IMR-90 (cell line): ENCODE data around the gene EIF1AD. TPM values are rescaled to one million over a fixed set of nuclear protein-coding genes. Genes with fewer than 3 reads are reported as not detected.

ENCODE experiments used
- ATAC-seq: fragments of 200-7000 bp; cut with Tn5 transposase; 2 replicates; pipeline ENCODE4 v1.9.1; 2020; ENCODE audit warnings: low read depth, mild to moderate bottlenecking, moderate library complexity
- BruUV-seq: library from RNA; stranded (reverse); fragments of 400-500 nt; replicated peaks from 2 replicates; lab custom pipeline; 2021; lab: Mats Ljungman, UMichigan
- CTCF ChIA-PET: fragments of 300-600 bp; formaldehyde crosslinking; extraction: SDS; loops from one replicate; lab custom pipeline; 2021; ENCODE audit warnings: antibody characterized with exemption; lab: Yijun Ruan, JAX
- POLR2A ChIA-PET: fragments of 300-600 bp; sonication (Branson Sonifier 250); formaldehyde crosslinking; loops from one replicate; lab custom pipeline; 2022; ENCODE audit warnings: antibody characterized with exemption; ENCODE audit not compliant: unreplicated experiment; lab: Charles Lee
- DNase-seq: peaks from one replicate; pipeline ENCODE4 v3.0.0; 2013
- H2AFZ ChIP-seq: replicated peaks from 2 replicates; pipeline ENCODE3; 2013; ENCODE audit warnings: low read length, mild to moderate bottlenecking; ENCODE audit not compliant: poor library complexity
- H2AK5ac ChIP-seq: 2 replicates; pipeline ENCODE4 v1.6.1; 2013; ENCODE audit warnings: low read depth, low read length, inconsistent platforms
- H2AK9ac ChIP-seq: replicated peaks from 2 replicates; pipeline ENCODE3; 2013; ENCODE audit warnings: mild to moderate bottlenecking, low read depth, low read length, moderate library complexity; ENCODE audit not compliant: poor library complexity
- H2BK120ac ChIP-seq: 2 replicates; pipeline ENCODE4 v1.6.1; 2013; ENCODE audit warnings: low read depth, low read length, inconsistent platforms
- H2BK15ac ChIP-seq: 3 replicates; pipeline ENCODE4 v1.6.1; 2013; ENCODE audit warnings: low read depth, low read length, inconsistent platforms
- H2BK20ac ChIP-seq: 2 replicates; pipeline ENCODE4 v1.6.1; 2013; ENCODE audit warnings: low read depth, mild to moderate bottlenecking, inconsistent platforms, low read length, moderate library complexity
- H2BK5ac ChIP-seq: 2 replicates; pipeline ENCODE4 v1.6.1; 2013; ENCODE audit warnings: mild to moderate bottlenecking, low read depth, low read length, inconsistent platforms; ENCODE audit not compliant: poor library complexity, severe bottlenecking
- H3K14ac ChIP-seq: replicated peaks from 2 replicates; pipeline ENCODE4 v1.6.1; 2013; ENCODE audit warnings: low read depth, low read length, inconsistent platforms
- H3K18ac ChIP-seq: 2 replicates; pipeline ENCODE4 v1.6.1; 2013; ENCODE audit warnings: low read depth, low read length, control low read depth
- H3K23ac ChIP-seq: 2 replicates; pipeline ENCODE4 v1.6.1; 2013; ENCODE audit warnings: low read depth, low read length, inconsistent platforms
- H3K27ac ChIP-seq: 2 replicates; pipeline ENCODE4 v1.5.1; 2013; ENCODE audit warnings: mild to moderate bottlenecking, control low read depth, low read length; ENCODE audit not compliant: insufficient read depth
- H3K27me3 ChIP-seq: 2 replicates; pipeline ENCODE4 v1.6.1; 2013; ENCODE audit warnings: low read length; ENCODE audit not compliant: control insufficient read depth, insufficient read depth
- H3K36me3 ChIP-seq: 2 replicates; pipeline ENCODE4 v1.6.1; 2013; ENCODE audit warnings: low read length, mixed read lengths; ENCODE audit not compliant: control insufficient read depth, insufficient read depth
- H3K4ac ChIP-seq: 2 replicates; pipeline ENCODE4 v1.6.1; 2013; ENCODE audit warnings: low read depth, low read length, inconsistent platforms
- H3K4me1 ChIP-seq: 2 replicates; pipeline ENCODE4 v1.6.1; 2013; ENCODE audit warnings: low read length, mixed read lengths; ENCODE audit not compliant: control insufficient read depth, insufficient read depth
- H3K4me2 ChIP-seq: 2 replicates; pipeline ENCODE4 v1.6.1; 2013; ENCODE audit warnings: low read depth, mild to moderate bottlenecking, control low read depth, low read length, moderate library complexity
- H3K4me3 ChIP-seq: 2 replicates; pipeline ENCODE4 v1.5.1; 2013; ENCODE audit warnings: low read depth, mild to moderate bottlenecking, control low read depth, low read length, moderate library complexity; ENCODE audit not compliant: insufficient read depth
- H3K56ac ChIP-seq: 2 replicates; pipeline ENCODE4 v1.6.1; 2013; ENCODE audit warnings: low read length, inconsistent platforms; ENCODE audit not compliant: insufficient read depth; ENCODE audit errors: extremely low read depth
- H3K79me1 ChIP-seq, 2 experiments: 2 replicates each; pipeline ENCODE4 v1.6.1; 2013; ENCODE audit warnings: low read length in 2 of 2, inconsistent platforms in 1 of 2, low read depth in 1 of 2
- H3K9ac ChIP-seq: 2 replicates; pipeline ENCODE4 v1.6.1; 2013; ENCODE audit warnings: low read depth, low read length, control low read depth
- H3K9me1 ChIP-seq: 2 replicates; pipeline ENCODE4 v1.6.1; 2013; ENCODE audit warnings: low read length, inconsistent platforms; ENCODE audit not compliant: insufficient read depth
- H3K9me3 ChIP-seq: 2 replicates; pipeline ENCODE4 v1.6.1; 2013; ENCODE audit warnings: low read length; ENCODE audit not compliant: control insufficient read depth, insufficient read depth
- H4K20me1 ChIP-seq: 2 replicates; pipeline ENCODE4 v1.6.1; 2013; ENCODE audit warnings: low read length, inconsistent platforms; ENCODE audit not compliant: insufficient read depth
- H4K5ac ChIP-seq: 2 replicates; pipeline ENCODE4 v1.6.1; 2013; ENCODE audit warnings: mild to moderate bottlenecking, low read depth, low read length, control low read depth
- H4K8ac ChIP-seq, 2 experiments: 2 replicates each; pipeline ENCODE4 v1.6.1; 2013; ENCODE audit warnings: low read depth in 2 of 2, low read length in 2 of 2, control low read depth in 1 of 2, inconsistent platforms in 1 of 2
- H4K91ac ChIP-seq: 2 replicates; pipeline ENCODE4 v1.6.1; 2013; ENCODE audit warnings: low read depth, low read length, inconsistent platforms; ENCODE audit not compliant: insufficient read depth
- CEBPB ChIP-seq: IDR thresholded peaks from 2 replicates; pipeline ENCODE4 v1.6.1; 2012; ENCODE audit warnings: low read depth, low read length, improper control_type of control experiment
- CHD1 ChIP-seq: IDR thresholded peaks from 2 replicates; pipeline ENCODE4 v1.6.1; 2012; ENCODE audit warnings: low read depth, low read length, improper control_type of control experiment
- FOS ChIP-seq: fragments of 150-350 bp; IDR thresholded peaks from 2 replicates; pipeline ENCODE4 v1.6.1; 2016; ENCODE audit warnings: low read depth, low read length
- MAZ ChIP-seq: IDR thresholded peaks from 2 replicates; pipeline ENCODE4 v1.6.1; 2012; ENCODE audit warnings: low read depth, mild to moderate bottlenecking, low read length, improper control_type of control experiment, moderate library complexity, borderline replicate concordance
- MXI1 ChIP-seq: IDR thresholded peaks from 2 replicates; pipeline ENCODE4 v1.6.1; 2012; ENCODE audit warnings: low read depth, mild to moderate bottlenecking, low read length, moderate library complexity, borderline replicate concordance
- NFE2L2 ChIP-seq: fragments of 150-350 bp; IDR thresholded peaks from 2 replicates; pipeline ENCODE4 v1.6.1; 2016; ENCODE audit warnings: low read depth, mild to moderate bottlenecking, low read length
- POLR2A ChIP-seq: IDR thresholded peaks from 2 replicates; pipeline ENCODE4 v1.6.1; 2012; ENCODE audit warnings: mild to moderate bottlenecking, low read depth, low read length
- RAD21 ChIP-seq: IDR thresholded peaks from 2 replicates; pipeline ENCODE4 v1.6.1; 2012; ENCODE audit warnings: low read length, improper control_type of control experiment
- RCOR1 ChIP-seq: IDR thresholded peaks from 2 replicates; pipeline ENCODE4 v1.6.1; 2012; ENCODE audit warnings: mild to moderate bottlenecking, low read length, improper control_type of control experiment; ENCODE audit not compliant: insufficient replicate concordance
- RFX5 ChIP-seq: IDR thresholded peaks from 2 replicates; pipeline ENCODE4 v1.8.0; 2012; ENCODE audit warnings: low read depth, mild to moderate bottlenecking, low read length, moderate library complexity
- SMC3 ChIP-seq: fragments of 150-350 bp; IDR thresholded peaks from 2 replicates; pipeline ENCODE4 v1.6.1; 2016; ENCODE audit warnings: low read depth, mild to moderate bottlenecking, antibody characterized with exemption, low read length, moderate library complexity
- WGBS, 2 experiments: methylation state at CpG; one replicate each; pipeline versions ENCODE4 v1.1.5 to v1.1.7; 2013; ENCODE audit warnings: missing lambda C conversion rate in 2 of 2; ENCODE audit not compliant: insufficient read length in 1 of 2; ENCODE audit errors: extremely low coverage in 2 of 2; 5-methylcytosine and 5-hydroxymethylcytosine counted together
- dilution Hi-C: fragments of 300-500 bp; cut with HindIII; formaldehyde crosslinking; loops from one replicate; pipeline ENCODE4 v1.14.3; 2018; ENCODE audit warnings: low sequenced_read_pairs; ENCODE audit not compliant: unreplicated experiment
- in situ Hi-C: fragments of 300-500 bp; cut with MboI; formaldehyde crosslinking; loops from 3 replicates; pipeline ENCODE4 v1.14.3; 2019; ENCODE audit warnings: low sequenced_read_pairs, inconsistent platforms, mixed read lengths
- intact Hi-C: fragments of 100-400 bp; cut with micrococcal nuclease; formaldehyde crosslinking; loops from 2 replicates; pipeline ENCODE4 v1.10.0; 2022
- polyA plus RNA-seq, 3 experiments: library from polyadenylated mRNA; depleted of rRNA; stranded (reverse); fragments of >200 nt; gene quantifications; 2 replicates each; pipeline ENCODE4 v1.2.3, GENCODE V29; 2012; ENCODE audit warnings: low replicate concordance in 1 of 3
- total RNA-seq: library from RNA; depleted of rRNA; stranded (reverse); fragments of >200 nt; gene quantifications from 2 replicates; pipeline ENCODE4 v1.2.3, GENCODE V29; 2012
- TF ChIP-seq, protein P1 (sequence below): conservative IDR thresholded peaks from 2 replicates; pipeline ENCODE4 v1.5.1; 2012; ENCODE audit warnings: mild to moderate bottlenecking, low read depth, low read length, improper control_type of control experiment
- TF ChIP-seq, protein P2 (sequence below): fragments of 150-350 bp; IDR thresholded peaks from 2 replicates; pipeline ENCODE4 v1.6.1; 2016; ENCODE audit warnings: low read depth, mild to moderate bottlenecking, low read length, moderate library complexity, borderline replicate concordance

EIF1AD gene
- total and polyA plus RNA-seq, 2 of the 4 experiments (the other 2 are of a cell fraction), result 32.5 to 62.6 TPM

DNA sequence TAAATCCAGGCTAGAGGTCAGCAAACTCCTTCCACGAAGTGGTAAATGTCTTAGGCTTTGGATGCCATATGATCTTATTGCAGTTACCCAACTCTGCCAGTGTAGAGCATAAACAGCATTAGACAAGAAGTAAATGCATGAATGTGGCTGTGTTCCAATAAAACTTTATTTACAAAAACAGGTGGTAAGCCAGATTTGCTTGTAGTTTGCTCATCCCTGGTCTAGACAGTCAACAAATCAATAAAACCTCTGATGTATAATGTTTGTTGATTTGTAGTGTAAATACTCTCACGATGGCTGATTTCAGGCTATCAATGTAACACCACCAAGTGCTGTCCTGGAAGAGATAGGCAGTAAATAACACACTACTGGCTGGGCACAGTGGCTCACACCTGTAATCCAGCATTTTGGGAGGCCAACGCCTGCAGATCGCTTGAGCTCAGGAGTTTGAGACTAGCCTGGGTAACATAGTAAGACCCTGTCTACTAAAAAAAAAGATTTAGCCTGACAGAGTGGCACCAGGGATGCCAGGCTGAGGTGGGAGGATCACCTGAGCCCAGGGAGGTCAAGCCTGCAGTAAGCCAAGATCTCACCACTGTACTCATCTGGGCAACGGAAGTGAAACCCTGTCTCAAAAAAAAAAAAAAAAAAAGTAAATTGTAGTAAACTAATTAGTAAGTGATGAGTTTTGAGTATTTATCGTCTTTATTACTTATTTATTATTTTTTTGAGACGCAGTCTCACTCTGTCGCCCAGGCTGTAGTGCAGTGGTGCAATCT is 31.2 kb upstream of the EIF1AD start (continued):
- no peak for TF ChIP-seq CHD1

DNA sequence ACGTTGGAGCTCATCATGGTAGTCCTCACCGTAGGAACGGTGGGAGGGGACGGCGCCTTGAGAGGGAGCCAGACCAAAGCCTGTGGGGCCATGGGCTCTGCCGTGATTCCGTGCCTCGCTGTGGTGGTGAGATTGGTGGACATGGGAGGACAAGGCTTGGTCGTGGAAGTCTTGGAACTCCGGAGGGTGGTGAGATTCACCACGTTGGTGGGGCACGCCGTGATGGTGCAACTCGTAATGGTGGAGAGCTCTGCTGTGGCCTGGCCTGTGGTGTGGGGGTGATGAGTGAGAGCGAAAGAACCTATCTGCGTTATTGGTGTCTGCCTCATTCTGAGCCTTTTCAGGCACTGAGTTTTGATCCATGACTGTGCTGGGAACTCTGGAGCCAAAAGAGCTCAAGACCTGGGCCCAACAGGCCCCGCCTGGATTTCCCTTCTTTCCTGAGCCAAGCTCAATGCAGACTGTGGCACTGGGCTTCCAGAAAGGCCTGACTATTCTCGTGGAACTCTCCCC is 24.1 kb upstream of the EIF1AD start, which contains the start of gene CATSPER1:
Gene CATSPER1, minus strand, starts transcription at position 463 of the 513 bp plus-strand sequence. Its CDS starts 100 bp downstream, at position 363.
- no peak for DNase-seq
- POLR2A ChIA-PET, result interaction anchor here (0.6 kb wide), 1 partner anchor 28 kb away, joined by 3 read pairs; no protein-coding TSS in a partner anchor
- Histone ChIP-seq H3K36me3 (no peaks in the 10 kb centered on the region), H4K91ac (no peak within 1 kb of the TSS), H3K79me1 (peaks cover 0 to 4% of the 10 kb centered on the region in 2 experiments; a peak in 1 of 4 replicates), H2AFZ (no peak within 1 kb of the TSS), H2BK5ac (no peak within 1 kb of the TSS), H3K14ac (no peak within 1 kb of the TSS), H3K4me2 (no peak within 1 kb of the TSS), H3K4ac (no peak within 1 kb of the TSS), H3K56ac (no peak within 1 kb of the TSS), H3K23ac (no peak within 1 kb of the TSS), H2BK20ac (no peak within 1 kb of the TSS), H3K4me3 (no peak within 1 kb of the TSS), H3K18ac (no peak within 1 kb of the TSS), H4K8ac (no peak within 1 kb of the TSS), H3K9me1 (no peaks in the 10 kb centered on the region), H2BK120ac (no peak within 1 kb of the TSS), H3K4me1 (peaks cover 6% of the 10 kb centered on the region), H2AK5ac (no peak within 1 kb of the TSS), H3K9ac (no peak within 1 kb of the TSS), H2AK9ac (peak within 1 kb of the TSS; percentile 37), H4K5ac (no peak within 1 kb of the TSS), H2BK15ac (no peak within 1 kb of the TSS), H3K9me3 (no peaks in the 10 kb centered on the region), H4K20me1 (no peaks in the 10 kb centered on the region), H3K27ac (no peak within 1 kb of the TSS), H3K27me3 (no peaks in the 10 kb centered on the region; the same call in 1 of the 2 replicates)
- dilution Hi-C loops, result no loop called here
- intact Hi-C loops, result no loop called here
- in situ Hi-C loops, result no loop called here
- WGBS, 2 experiments, result 90% methylated on average over 12 of the region's 18 CpGs; no CpG with 5 or more reads in 1 of the 2 experiments
- CTCF ChIA-PET, result interaction anchor here (0.6 kb wide), 1 partner anchor 124 kb away, joined by 4 read pairs; no protein-coding TSS in a partner anchor
- BruUV-seq, result no TSS peak
- no peak for ATAC-seq
- no peak for TF ChIP-seq CEBPB
- TF ChIP-seq POLR2A, result no peak
- TF ChIP-seq NFE2L2, result no peak
- no peak for TF ChIP-seq MAZ
- no peak for TF ChIP-seq FOS
- no peak for TF ChIP-seq RAD21
- TF ChIP-seq MXI1, result no peak
- TF ChIP-seq, protein P1, sequence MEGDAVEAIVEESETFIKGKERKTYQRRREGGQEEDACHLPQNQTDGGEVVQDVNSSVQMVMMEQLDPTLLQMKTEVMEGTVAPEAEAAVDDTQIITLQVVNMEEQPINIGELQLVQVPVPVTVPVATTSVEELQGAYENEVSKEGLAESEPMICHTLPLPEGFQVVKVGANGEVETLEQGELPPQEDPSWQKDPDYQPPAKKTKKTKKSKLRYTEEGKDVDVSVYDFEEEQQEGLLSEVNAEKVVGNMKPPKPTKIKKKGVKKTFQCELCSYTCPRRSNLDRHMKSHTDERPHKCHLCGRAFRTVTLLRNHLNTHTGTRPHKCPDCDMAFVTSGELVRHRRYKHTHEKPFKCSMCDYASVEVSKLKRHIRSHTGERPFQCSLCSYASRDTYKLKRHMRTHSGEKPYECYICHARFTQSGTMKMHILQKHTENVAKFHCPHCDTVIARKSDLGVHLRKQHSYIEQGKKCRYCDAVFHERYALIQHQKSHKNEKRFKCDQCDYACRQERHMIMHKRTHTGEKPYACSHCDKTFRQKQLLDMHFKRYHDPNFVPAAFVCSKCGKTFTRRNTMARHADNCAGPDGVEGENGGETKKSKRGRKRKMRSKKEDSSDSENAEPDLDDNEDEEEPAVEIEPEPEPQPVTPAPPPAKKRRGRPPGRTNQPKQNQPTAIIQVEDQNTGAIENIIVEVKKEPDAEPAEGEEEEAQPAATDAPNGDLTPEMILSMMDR, result no peak
- no peak for TF ChIP-seq RCOR1
- TF ChIP-seq CHD1, result no peak
- TF ChIP-seq, protein P2, sequence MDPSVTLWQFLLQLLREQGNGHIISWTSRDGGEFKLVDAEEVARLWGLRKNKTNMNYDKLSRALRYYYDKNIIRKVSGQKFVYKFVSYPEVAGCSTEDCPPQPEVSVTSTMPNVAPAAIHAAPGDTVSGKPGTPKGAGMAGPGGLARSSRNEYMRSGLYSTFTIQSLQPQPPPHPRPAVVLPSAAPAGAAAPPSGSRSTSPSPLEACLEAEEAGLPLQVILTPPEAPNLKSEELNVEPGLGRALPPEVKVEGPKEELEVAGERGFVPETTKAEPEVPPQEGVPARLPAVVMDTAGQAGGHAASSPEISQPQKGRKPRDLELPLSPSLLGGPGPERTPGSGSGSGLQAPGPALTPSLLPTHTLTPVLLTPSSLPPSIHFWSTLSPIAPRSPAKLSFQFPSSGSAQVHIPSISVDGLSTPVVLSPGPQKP, result no peak
- TF ChIP-seq SMC3, result no peak
- TF ChIP-seq RFX5, result no peak
